Measurements from ENCODE around the gene BRME1.

BRME1 gene

DNA sequence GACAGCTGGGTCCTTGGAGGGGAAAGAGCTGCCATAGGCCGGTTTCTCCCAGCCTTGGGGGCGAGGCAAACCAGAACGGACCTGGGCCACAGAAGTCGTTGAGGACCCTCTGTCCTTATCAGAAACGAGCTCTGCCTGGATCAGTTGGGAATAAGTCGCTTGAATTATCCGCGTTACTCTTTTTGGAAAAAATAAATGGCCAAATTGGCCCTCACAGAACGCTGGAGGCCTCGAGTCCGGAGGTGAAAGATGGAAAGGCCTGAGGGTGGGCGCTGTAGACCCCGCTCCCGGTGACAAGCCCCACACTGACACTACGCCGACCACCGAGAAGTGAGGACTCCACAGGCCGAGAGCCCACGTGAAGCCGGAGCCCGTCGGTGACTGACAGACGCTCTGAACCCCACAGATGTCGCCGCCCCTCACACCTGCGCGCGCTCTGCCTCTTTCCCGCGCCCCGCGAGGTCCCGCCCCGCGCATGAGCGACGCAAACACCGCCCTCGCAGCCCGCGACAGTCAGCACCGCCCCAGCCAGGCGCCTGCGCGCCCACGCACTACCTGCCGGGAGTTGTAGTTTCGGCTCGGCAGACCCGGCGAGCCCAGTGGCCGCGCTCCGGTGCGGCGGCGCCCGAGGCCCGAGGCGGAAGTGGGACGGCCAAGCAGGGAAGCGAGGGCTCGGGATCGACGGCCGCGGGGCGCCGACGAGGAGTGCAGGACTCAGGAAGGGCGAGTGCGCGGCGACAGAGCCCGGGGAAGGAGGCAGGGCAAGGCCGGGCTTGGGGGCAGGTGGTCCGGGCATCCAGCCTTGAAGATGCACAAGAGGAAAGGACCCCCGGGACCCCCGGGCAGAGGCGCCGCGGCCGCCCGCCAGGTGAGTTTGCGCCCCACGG is at the start of gene BRME1, which contains the start of gene CC2D1A:
Gene BRME1, minus strand, starts transcription at position 484 of the 887 bp plus-strand sequence. CDS start 1,225 bp downstream, outside the sequence.
Gene CC2D1A, plus strand, starts transcription at position 568 of the 887 bp plus-strand sequence. Its CDS starts 241 bp downstream, at position 809.
- Histone ChIP-seq H3K79me2 (ENCODE audit: control insufficient read depth, low read length) (peaks cover 17% of the 10 kb centered on the region), H3F3A (ENCODE audit: control insufficient read depth, insufficient read depth) (no peaks in the 10 kb centered on the region), H3K27ac (ENCODE audit: low read depth, low read length) (peak within 1 kb of the TSS; percentile 11; the same call in 1 of the 2 replicates), H3K9me2 (replicated peaks; ENCODE audit: control insufficient read depth, low read length) (no peaks in the 10 kb centered on the region), H4K20me1 (ENCODE audit: control insufficient read depth, insufficient read depth, low read depth, low read length) (no peaks in the 10 kb centered on the region), H3K4me2 (ENCODE audit: low read length) (peak within 1 kb of the TSS; percentile 80), H3K27me3 (ENCODE audit: control insufficient read depth, low read length) (no peaks in the 10 kb centered on the region), H3K4me1 (ENCODE audit: control insufficient read depth, low read length) (peaks cover 27% of the 10 kb centered on the region), H3K4me3 (ENCODE audit: low read length) (peak within 1 kb of the TSS; percentile 78), H3K36me3 (ENCODE audit: control insufficient read depth, low read length) (peaks cover 12% of the 10 kb centered on the region), H3K9me3 (ENCODE audit: control insufficient read depth, insufficient read depth, low read length) (no peaks in the 10 kb centered on the region)
- TF ChIP-seq, protein P1, sequence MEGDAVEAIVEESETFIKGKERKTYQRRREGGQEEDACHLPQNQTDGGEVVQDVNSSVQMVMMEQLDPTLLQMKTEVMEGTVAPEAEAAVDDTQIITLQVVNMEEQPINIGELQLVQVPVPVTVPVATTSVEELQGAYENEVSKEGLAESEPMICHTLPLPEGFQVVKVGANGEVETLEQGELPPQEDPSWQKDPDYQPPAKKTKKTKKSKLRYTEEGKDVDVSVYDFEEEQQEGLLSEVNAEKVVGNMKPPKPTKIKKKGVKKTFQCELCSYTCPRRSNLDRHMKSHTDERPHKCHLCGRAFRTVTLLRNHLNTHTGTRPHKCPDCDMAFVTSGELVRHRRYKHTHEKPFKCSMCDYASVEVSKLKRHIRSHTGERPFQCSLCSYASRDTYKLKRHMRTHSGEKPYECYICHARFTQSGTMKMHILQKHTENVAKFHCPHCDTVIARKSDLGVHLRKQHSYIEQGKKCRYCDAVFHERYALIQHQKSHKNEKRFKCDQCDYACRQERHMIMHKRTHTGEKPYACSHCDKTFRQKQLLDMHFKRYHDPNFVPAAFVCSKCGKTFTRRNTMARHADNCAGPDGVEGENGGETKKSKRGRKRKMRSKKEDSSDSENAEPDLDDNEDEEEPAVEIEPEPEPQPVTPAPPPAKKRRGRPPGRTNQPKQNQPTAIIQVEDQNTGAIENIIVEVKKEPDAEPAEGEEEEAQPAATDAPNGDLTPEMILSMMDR (IDR thresholded peaks at IDR 0.05; ENCODE audit: low read depth, low read length, poor library complexity, severe bottlenecking): no peak
- TF ChIP-seq EZH2phosphoT487 (IDR thresholded peaks at IDR 0.05; ENCODE audit: borderline replicate concordance, low read length): no peak

DNA sequence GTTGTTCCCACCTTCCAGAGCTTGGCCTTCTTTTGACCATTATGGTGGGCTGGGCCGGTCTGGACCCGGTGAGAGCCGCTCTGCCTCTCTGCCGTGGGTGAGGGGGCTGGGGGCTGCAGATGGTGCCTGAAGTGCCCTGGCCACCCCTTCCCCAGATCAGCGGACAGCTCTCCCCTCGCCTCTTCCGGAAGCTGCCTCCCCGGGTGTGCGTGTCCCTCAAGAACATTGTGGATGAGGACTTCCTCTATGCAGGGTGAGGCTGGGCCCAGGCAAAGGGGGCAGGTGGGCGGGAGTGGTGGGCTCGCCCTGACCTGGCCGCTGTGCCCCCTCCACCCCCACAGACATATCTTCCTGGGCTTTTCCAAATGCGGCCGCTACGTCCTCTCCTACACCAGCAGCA is 48.3 kb upstream of the BRME1 start:
- H3K27ac ChIP-seq (ENCODE audit: low read depth, low read length): no peak overlapping the region
- H3K9me2 ChIP-seq (replicated peaks; ENCODE audit: control insufficient read depth, low read length): no peaks in the 10 kb centered on the region
- H3K4me2 ChIP-seq (ENCODE audit: low read length): peak overlapping the region; percentile 77; the same call in 1 of the 2 replicates
- no peaks in the 10 kb centered on the region for H3F3A ChIP-seq (ENCODE audit: control insufficient read depth, insufficient read depth)
- peaks cover 16% of the 10 kb centered on the region for H3K4me1 ChIP-seq (ENCODE audit: control insufficient read depth, low read length)
- H3K36me3 ChIP-seq (ENCODE audit: control insufficient read depth, low read length): peaks cover 46% of the 10 kb centered on the region
- peaks cover 28% of the 10 kb centered on the region for H3K79me2 ChIP-seq (ENCODE audit: control insufficient read depth, low read length)
- TF ChIP-seq, protein P1 (IDR thresholded peaks at IDR 0.05; ENCODE audit: low read depth, low read length, poor library complexity, severe bottlenecking): no peak
- no peak for TF ChIP-seq EZH2phosphoT487 (IDR thresholded peaks at IDR 0.05; ENCODE audit: borderline replicate concordance, low read length)
- H4K20me1 ChIP-seq (ENCODE audit: control insufficient read depth, insufficient read depth, low read depth, low read length): peaks cover 6% of the 10 kb centered on the region; the same call in 1 of the 2 replicates
- no peak overlapping the region for H3K4me3 ChIP-seq (ENCODE audit: low read length)
- no peaks in the 10 kb centered on the region for H3K27me3 ChIP-seq (ENCODE audit: control insufficient read depth, low read length)
- H3K9me3 ChIP-seq (ENCODE audit: control insufficient read depth, insufficient read depth, low read length): no peaks in the 10 kb centered on the region

DNA sequence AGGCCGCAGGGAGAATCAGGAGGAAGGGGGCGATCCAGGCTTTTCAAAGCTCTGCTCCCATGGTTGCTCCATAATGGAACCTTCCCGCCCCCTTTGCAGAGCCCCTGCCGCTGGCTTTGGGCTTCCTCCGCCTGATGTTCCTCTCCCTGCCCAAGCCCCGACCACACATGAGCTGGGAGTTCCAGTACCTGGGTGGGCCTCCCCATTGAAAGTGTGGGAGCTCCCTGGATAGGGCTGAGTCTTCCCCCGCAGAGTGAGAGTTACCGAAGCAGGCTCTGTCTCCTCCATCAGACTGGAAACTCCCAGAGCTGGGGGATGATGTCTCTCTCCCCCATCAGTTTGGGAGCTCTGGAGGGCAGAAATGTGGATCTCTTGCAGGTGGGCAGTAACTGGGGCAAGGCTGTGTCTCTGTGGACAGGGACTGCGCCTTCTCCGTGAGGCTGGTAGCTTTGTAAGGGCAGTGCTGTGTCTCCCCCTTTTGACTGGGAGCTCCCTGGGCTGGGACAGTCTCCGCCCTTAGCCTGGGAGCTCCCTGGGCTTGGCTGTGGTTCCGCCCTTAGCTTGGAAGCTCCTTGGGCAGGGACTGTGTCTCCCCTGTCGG is 47.1 kb upstream of the BRME1 start:
- TF ChIP-seq, protein P1 (IDR thresholded peaks at IDR 0.05; ENCODE audit: low read depth, low read length, poor library complexity, severe bottlenecking): no peak
- no peak for TF ChIP-seq EZH2phosphoT487 (IDR thresholded peaks at IDR 0.05; ENCODE audit: borderline replicate concordance, low read length)
- Histone ChIP-seq H3K79me2 (ENCODE audit: control insufficient read depth, low read length) (peaks cover 28% of the 10 kb centered on the region), H3K4me2 (ENCODE audit: low read length) (peak overlapping the region; percentile 77), H3K9me2 (replicated peaks; ENCODE audit: control insufficient read depth, low read length) (no peaks in the 10 kb centered on the region), H3K9me3 (ENCODE audit: control insufficient read depth, insufficient read depth, low read length) (no peaks in the 10 kb centered on the region), H3K36me3 (ENCODE audit: control insufficient read depth, low read length) (peaks cover 36% of the 10 kb centered on the region), H4K20me1 (ENCODE audit: control insufficient read depth, insufficient read depth, low read depth, low read length) (peaks cover 6% of the 10 kb centered on the region; the same call in 1 of the 2 replicates), H3K27ac (ENCODE audit: low read depth, low read length) (peak overlapping the region; percentile 58; the same call in 1 of the 2 replicates), H3K4me1 (ENCODE audit: control insufficient read depth, low read length) (peaks cover 16% of the 10 kb centered on the region), H3K27me3 (ENCODE audit: control insufficient read depth, low read length) (no peaks in the 10 kb centered on the region), H3F3A (ENCODE audit: control insufficient read depth, insufficient read depth) (no peaks in the 10 kb centered on the region), H3K4me3 (ENCODE audit: low read length) (peak overlapping the region; percentile 97)

Data from DOHH2 (cell line).